GM19240 (cell line): ENCODE measurements around the gene GRM8.

Experiments
- DNase-seq: peaks from one replicate; pipeline ENCODE4 v3.0.0; 2011; ENCODE audit warnings: low spot score; ENCODE audit not compliant: insufficient read length

Gene GRM8

DNA sequence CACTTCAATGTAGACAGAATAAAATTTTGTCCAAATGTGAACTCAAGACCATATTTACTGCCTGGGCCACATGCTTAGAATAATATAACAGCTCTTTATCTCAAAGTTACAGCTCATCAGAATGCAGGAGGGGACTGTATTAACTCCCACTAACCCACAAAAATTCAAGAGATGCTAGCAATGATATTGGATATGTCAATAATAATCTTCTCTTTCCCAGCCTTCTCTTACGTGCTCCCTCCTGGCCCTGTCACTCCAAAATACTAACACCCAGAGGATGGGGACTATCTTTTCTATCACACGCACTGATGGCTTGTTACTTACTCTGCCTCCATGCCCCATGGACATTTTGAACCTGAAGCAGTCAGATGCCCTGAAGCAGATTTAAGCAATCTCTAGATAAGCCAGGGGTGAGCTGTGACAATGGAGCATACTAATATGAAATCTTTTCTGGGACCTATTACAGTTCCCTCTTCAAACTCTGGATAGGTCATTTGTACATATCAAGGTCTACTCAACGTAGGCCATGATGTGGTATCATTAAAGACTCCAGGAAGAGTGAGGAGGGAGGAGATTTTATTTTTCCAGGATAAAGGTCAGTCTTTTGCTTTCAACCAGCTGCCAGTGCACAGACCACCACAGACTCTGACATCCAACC, 803.0 kb downstream of the GRM8 start:
- no peak for DNase-seq

DNA sequence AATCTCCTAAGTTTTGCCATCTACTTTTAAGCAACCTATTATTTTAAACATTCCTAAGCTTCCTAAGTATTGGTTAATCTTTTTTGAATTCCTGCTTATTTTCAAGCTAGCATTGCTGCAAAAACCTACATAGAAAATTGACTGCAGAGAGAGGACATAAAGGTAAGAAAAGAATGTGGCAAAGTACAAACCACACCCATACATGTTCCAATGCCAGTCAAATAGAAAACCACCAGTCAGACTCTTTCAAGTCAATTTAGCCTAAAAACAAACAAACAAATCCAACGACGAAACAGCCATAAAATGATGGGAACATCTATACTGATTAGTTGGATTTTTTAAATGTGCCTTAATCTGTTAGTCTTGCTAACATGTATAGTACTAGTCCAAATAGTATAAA, 804.8 kb downstream of the GRM8 start:
- no peak for DNase-seq

DNA sequence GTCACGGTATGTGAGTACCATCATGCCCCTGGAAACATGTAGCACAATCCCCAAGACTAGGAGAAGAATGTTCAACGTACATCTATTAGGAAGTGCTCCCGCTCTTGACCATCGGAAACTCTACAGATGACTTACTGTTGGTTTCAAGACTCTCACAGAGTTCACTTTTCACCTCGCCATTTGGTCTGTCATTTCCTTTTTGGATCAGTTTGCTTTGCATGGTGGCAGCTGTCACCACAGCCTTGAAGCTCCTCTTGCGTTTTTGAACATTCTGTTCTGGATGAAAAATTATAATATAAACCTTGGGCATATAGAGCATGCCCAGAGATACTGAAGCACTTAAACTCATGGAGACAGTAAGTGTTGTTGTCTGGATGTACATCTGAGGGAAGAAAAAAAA, 806.8 kb downstream of the GRM8 start:
- DNase-seq: no peak

GRCh38 chr7:126443951-126444350, 808.8 kb downstream of the GRM8 start:
- DNase-seq: no peak

- no peak for DNase-seq
Measured at GRCh38 chr7:126442908-126443307, 809.8 kb downstream of the GRM8 start.

DNA sequence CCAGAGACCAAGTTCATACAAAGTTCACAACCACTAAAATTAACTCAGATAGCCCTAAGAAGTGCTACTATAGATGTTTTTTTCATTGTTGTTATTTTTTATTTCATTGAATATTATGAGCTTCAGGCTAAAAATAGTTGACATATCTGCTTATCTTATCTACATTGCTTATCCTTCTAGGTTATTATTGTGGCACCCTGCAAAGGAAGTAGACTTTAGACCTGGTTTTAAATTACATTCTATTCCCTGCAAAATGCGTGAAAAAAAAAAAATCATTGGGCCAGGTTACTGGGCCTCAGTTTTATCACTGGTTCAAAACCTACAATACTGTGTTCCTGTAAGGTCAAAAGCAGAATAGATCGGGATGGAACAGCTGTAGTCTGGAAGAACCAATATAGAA, 811.0 kb downstream of the GRM8 start:
- DNase-seq: no peak

DNA sequence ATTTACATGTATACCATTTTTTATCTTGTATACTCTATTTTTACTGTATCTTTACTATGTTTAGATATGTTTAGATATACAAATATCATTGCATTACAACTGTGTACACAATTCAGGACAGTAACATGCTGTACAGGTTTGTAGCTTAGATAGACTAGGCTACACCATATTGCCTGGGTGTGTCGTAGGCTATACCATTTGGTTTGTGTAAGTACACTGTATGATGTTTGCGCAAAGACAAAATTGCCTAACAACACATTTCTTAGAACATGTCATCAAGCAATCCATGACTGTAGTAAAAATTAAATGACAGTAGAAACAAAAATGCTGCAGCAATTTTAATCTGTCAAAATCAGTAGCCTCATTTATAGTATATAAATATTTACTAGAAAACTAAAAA, 812.2 kb downstream of the GRM8 start:
- no peak for DNase-seq

- DNase-seq: no peak
Measured at GRCh38 chr7:126436213-126436868, 816.4 kb downstream of the GRM8 start.

GRCh38 chr7:126426652-126427051, 826.1 kb downstream of the GRM8 start:
- no peak for DNase-seq

GRCh38 chr7:126424985-126425384, 827.8 kb downstream of the GRM8 start:
- no peak for DNase-seq

DNA sequence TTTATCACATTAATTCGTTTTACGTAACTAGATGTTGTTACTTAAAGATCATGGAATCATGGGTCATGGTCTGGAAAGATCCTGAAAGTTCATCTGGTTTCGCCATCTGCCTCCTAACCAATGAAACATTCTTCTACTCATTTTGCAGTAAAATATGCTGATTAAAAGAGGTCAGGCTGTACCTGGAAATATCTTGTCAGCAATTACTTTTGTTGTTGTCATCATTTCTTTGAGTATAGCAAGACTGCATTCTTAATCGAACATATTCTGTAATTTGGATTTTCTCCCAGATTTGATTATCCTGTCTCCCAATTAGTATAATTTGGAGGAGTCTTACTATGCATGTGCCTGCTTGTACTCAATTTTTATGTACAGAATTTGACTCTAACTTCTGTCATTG, 833.7 kb downstream of the GRM8 start:
- DNase-seq: no peak

DNA sequence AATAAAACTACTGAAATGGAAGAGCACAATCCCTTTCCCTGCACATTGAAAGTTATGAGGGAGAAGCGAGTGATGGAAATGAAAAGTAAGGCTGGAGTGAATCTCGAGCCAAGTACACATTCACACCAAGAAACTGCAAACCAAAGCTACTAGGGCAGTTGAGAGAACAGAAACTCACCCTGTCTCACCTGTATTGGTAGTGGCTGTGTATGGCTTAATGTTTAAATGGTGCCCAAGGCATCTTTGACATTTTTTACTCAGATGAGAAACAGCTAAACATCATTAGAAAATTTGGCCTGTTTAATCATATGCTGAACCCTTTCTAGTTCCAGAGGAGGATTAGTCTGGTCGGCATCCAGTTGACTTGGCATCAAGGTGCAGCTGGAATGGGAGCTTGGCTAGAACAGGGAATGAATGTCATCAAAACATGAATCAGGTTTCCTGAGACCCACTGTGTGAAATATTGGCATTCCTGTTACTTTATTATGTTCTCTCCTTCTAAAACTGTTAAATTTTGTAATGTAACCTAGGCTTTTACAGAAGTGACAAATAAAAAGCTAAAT, 840.8 kb downstream of the GRM8 start:
- no peak for DNase-seq

- DNase-seq: no peak
Measured at GRCh38 chr7:126411032-126411820, 841.5 kb downstream of the GRM8 start.

DNA sequence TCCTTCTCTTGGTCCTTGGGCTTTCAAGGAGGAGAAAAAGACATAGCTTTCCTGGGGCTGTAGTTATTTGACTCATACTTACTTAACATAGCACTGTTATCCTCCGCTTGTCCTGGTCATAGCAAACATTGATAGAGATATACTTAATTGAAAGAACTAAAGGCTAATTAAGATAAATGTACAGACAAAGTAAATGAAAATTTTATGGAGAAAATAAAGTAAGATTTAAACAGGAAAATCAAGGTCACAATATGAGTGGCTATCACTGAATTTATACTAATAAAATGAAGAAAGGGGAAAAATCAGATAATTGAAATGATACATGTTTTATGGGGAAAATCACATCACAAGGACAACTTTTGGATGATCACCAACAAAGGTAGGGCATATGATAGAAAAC, 849.7 kb downstream of the GRM8 start:
- no peak for DNase-seq

DNA sequence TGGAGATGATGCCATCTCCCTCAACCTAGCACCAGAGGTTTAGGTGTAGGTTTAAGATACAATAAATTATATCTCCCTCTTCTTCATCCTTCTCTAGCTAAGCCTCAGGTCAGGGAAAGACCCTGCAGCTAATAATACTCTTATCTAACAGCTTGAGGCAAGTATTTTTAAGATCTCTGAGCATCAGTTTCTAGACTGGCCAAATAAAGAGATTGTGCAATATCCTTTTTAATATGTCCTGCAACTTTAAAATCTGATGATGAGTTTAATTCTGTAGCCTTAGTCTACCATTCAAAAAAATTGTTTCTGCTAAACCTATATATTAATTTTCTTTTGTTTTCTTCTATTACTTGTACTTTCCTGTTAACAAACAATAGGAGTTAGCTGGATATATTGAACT, 850.8 kb downstream of the GRM8 start:
- no peak for DNase-seq

GRCh38 chr7:126398851-126399529, 853.8 kb downstream of the GRM8 start:
- DNase-seq: no peak

DNA sequence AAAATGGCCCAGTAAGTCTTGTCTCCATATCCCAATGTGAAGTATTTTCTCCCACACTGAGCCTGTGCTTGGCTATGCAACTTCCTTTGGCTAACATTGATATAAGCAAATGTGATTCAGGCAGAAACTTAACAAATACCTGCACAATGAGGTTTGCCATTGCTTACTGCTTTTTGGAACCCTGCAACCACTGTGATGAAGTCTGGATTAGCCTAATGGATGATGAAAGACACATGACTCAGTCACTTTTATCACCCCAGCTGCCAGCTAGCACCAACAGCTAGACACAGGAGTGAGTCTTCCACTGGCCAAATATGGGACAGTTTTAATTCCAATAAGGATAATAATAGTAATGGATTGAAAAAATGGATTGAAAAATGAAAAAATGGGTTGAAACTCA, 854.5 kb downstream of the GRM8 start:
- DNase-seq: no peak

GRCh38 chr7:126394406-126394805, 858.3 kb downstream of the GRM8 start:
- no peak for DNase-seq
